22Rv1 (cell line): Measurements from ENCODE around the gene ATP2B3.

Experiments
- H3K27ac ChIP-seq: fragments of 450-650 bp; 2 replicates; pipeline ENCODE4 v1.5.1; 2017
- ZFX ChIP-seq: fragments of 450-650 bp; IDR thresholded peaks from 2 replicates; pipeline ENCODE4 v1.6.1; 2017; ENCODE audit warnings: antibody characterized with exemption, borderline replicate concordance
- TF ChIP-seq, protein P1 (sequence below): fragments of 450-650 bp; IDR thresholded peaks from 2 replicates; pipeline ENCODE4 v1.5.1; 2017; ENCODE audit warnings: mild to moderate bottlenecking

Gene ATP2B3

DNA sequence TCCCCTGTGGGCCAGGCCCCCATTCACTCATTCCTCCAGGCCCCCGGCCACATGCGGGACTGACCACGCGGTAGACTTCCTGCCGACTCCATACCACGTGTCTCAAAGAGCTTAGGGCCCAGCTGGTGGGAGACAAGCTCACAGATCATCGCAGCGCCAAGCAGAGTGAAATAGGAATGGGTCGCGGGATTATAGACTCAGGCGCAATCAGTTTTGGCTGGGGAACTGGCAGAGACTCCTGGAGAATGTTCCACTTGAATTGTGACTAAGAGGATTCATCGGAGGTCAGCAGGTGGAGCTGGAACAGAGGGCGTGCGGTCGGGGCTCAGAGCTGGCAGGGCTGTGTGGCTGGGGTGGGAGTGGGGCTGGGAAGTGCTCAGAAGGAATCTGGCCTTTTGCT, 15.6 kb downstream of the ATP2B3 start:
- TF ChIP-seq, protein P1, sequence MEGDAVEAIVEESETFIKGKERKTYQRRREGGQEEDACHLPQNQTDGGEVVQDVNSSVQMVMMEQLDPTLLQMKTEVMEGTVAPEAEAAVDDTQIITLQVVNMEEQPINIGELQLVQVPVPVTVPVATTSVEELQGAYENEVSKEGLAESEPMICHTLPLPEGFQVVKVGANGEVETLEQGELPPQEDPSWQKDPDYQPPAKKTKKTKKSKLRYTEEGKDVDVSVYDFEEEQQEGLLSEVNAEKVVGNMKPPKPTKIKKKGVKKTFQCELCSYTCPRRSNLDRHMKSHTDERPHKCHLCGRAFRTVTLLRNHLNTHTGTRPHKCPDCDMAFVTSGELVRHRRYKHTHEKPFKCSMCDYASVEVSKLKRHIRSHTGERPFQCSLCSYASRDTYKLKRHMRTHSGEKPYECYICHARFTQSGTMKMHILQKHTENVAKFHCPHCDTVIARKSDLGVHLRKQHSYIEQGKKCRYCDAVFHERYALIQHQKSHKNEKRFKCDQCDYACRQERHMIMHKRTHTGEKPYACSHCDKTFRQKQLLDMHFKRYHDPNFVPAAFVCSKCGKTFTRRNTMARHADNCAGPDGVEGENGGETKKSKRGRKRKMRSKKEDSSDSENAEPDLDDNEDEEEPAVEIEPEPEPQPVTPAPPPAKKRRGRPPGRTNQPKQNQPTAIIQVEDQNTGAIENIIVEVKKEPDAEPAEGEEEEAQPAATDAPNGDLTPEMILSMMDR: no peak
- TF ChIP-seq ZFX: no peak
- H3K27ac ChIP-seq: no peak overlapping the region

DNA sequence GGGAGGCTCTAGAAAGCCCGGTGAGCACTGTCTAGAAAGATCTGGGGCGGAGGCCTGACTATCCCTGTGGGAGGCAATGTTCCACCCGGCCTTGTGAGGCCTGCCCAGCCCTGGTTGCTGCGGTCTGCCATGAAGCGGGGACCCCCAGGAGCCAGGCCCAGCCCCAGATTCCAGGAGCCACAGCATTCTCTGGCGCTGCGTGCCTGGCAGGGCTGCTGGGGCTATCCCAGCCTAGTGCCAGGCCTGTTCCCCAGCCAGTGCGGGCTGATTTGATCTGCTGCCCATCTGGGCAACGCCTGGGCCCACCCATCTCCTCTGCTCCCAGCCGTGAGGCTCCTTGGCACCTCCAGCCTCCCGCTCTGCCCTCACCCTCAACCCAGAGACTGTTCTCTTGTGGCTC, 19.6 kb downstream of the ATP2B3 start:
- no peak overlapping the region for H3K27ac ChIP-seq
- TF ChIP-seq, protein P1: no peak
- TF ChIP-seq ZFX: no peak

DNA sequence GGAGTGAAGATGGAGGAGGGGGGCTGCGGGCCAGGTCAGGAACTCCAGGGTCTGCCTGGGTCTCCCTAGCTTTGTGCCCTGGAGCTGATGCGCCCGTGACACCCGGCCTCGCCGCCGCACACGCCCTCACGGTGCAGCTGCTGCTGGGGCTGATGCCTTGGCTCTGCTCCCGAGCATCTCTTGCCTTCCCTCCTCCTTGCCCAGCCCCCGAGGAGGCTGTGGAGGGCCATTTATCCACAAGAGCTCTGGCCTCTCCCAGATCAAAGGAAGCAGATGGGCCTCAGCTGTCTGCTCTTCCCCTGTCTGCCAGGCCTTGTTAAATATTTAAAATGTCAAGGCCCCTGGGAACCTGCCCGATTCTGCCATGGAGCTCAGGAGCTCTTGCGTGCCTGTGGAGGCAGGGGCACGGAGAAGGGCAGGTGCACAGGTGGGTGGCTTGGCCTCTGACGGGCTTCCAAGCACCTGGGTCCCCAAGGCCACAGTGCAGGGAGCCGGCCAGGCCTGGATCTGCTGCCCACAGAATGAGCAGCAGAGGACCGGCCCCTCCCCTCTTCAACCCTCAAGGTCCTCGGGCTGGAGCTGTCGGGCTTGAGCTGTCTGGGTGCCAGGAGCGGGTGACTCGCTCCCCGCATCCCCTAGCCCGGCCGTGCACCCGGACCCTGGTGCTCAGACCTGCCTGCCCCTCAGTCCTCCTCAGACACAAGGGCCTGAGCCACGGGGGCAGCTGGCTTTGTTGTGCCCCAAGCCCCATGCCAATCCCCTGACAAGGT, 20.3 kb downstream of the ATP2B3 start:
- TF ChIP-seq, protein P1: no peak
- no peak for TF ChIP-seq ZFX
- H3K27ac ChIP-seq: no peak overlapping the region

DNA sequence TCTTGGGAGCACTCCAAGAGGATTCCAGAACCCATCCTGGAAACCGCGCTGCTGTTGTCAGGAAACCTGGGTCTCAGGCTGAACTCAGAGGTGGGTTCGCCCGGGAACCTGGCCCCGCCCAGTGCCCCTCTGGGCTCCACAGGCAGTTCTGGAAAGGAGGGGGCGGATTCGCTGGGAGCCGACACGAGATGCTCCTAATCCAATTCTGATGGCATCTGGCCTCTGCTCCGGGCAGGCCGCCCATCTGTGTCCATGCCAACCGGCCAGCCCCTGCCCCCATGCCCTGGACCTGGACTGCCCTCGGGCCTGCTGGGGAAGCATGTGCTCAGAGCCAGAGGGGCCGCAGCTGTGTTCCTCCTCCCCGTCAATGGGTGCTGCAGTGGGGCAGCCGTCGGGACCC, 21.0 kb downstream of the ATP2B3 start:
- no peak overlapping the region for H3K27ac ChIP-seq

DNA sequence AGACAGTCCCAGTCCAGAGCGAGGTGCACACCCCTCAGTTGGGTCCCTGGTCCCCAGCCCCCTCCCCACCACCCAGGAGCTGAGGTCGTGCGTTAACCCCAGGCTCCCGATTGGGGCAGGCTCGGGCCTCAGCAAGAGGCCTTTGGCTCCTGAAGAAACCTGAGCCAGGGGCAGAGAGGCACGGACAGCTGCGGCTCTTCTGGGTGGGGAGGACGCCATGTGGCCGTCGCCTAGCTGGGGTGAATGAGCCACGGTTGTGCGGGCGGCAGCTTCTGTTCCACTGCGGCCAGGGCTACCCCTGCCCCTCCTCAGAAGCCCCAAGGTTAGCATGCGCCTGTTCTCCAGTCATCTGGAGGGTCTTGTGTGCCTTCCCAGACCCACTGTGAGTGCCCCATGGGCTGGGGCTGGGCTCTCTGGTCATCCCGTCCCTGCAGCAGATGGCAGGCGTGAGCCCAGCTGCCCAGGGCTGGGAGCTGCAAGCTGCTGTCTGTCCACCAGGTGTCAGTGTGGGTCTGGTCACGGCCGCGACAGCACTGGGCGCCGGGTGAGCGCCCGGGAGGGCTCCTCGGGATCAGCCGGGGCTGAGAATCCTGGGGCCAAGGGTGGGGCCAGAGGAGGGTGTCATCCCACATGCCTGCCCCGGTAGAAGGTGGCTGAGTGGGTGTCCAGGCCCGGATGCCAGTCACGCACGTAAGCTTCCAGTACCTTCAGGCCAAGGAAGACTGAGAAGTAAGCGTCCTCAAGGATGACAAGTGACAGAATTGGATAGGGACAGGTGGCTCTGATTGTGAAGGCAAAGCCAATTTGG, 21.9 kb downstream of the ATP2B3 start:
- TF ChIP-seq ZFX: no peak
- TF ChIP-seq, protein P1: peak; percentile 87

More for the DNA sequence above, 21.0 kb downstream of the ATP2B3 start:
- TF ChIP-seq ZFX: no peak
- TF ChIP-seq, protein P1: no peak

DNA sequence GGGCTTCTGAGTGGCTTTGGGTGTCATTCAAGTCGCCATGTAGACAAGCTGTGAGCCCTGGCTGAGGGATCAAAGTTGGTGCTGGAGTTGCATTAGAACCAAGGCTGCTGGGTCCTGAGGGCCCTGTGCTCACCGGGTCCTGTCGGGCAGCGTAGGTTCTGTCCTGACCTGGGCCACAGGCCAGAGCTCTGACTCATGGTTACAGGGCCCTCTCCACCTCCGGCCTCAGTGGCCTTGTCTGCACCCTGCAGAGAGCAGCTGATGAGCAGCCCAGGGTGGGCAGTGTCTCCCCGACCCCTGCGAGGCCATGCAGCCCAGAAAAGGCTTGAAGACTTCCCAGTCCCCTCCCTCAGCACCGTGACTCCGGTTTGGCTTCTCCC, 22.5 kb downstream of the ATP2B3 start:
- TF ChIP-seq, protein P1: no peak
- TF ChIP-seq ZFX: no peak
- H3K27ac ChIP-seq: no peak overlapping the region

More for the DNA sequence above, 21.9 kb downstream of the ATP2B3 start:
- H3K27ac ChIP-seq: no peak overlapping the region

DNA sequence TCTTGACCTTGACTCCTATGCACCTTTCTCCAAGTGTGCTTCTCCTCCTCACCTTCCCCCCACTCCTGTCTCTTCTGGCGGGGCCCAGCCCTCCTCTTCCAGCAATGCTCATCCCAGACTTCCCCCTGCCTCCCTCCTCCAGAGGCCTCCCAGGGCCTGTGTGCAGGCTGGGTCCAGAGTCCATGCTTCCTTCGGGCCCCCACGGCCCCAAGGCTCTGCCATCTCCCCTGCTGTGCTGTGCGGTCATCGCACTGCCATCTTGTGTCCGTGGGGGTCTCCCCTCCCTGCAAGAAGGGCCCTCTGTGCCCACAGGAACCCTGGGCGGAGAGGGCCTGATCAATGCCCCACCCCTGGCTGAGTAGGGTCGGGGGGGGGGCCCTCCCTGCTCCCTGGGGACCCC, 27.3 kb downstream of the ATP2B3 start:
- H3K27ac ChIP-seq: no peak overlapping the region
- TF ChIP-seq ZFX: no peak
- TF ChIP-seq, protein P1: no peak
